Stomach (tissue), 9 donors: Measurements from ENCODE around the gene EN2. TPM values are rescaled to one million over a fixed set of nuclear protein-coding genes. Genes with fewer than 3 reads are reported as not detected.

Experiments used
- DNase-seq, 2 donors: peaks; one replicate each; pipeline versions ENCODE4 v3.0.0 to v3.0.0-alpha.2; 2013 to 2019
- H3K27ac ChIP-seq, 5 donors: fragments of 200-600 bp in 4 of 5; sonication (generic) in 4 of 5; one replicate each; pipeline ENCODE4 v1.5.1; 2013 to 2019; ENCODE audit warnings: mild to moderate bottlenecking in 1 of 5, moderate library complexity in 1 of 5
- H3K27me3 ChIP-seq, 3 donors: fragments of 200-600 bp; sonication (generic); one replicate each; pipeline ENCODE4 v1.5.1; 2017 to 2019; ENCODE audit warnings: mixed run types in 1 of 3
- H3K36me3 ChIP-seq, 4 donors: fragments of 200-600 bp; sonication (generic); 1 replicate in 3 of 4; 2 replicates in 1 of 4; pipeline ENCODE4 v1.5.1; 2016 to 2019
- H3K4me1 ChIP-seq, 4 donors: fragments of 200-600 bp; sonication (generic); one replicate each; pipeline ENCODE4 v1.5.1; 2016 to 2019
- H3K4me3 ChIP-seq, 4 donors: fragments of 200-600 bp; sonication (generic) in 3 of 4; one replicate each; pipeline ENCODE4 v1.5.1; 2016 to 2019; ENCODE audit warnings: mild to moderate bottlenecking in 1 of 4
- H3K9me3 ChIP-seq, 4 donors: fragments of 200-600 bp; sonication (generic); one replicate each; pipeline ENCODE4 v1.5.1; 2016 to 2019
- EP300 ChIP-seq: sonication (generic); formaldehyde crosslinking; IDR thresholded peaks from one replicate; pipeline ENCODE4 v1.6.1; 2017; ENCODE audit warnings: antibody characterized with exemption
- POLR2A ChIP-seq, 4 donors: fragments of 450-650 bp; IDR thresholded peaks; one replicate each; pipeline ENCODE4 v1.6.1; 2016; ENCODE audit warnings: antibody characterized with exemption in 4 of 4, control low read depth in 2 of 4, mild to moderate bottlenecking in 1 of 4, moderate library complexity in 1 of 4
- POLR2AphosphoS5 ChIP-seq, 3 donors: sonication (generic); formaldehyde crosslinking; IDR thresholded peaks; one replicate each; pipeline ENCODE4 v1.6.1; 2016; ENCODE audit warnings: antibody characterized with exemption in 3 of 3
- WGBS, 5 donors: extraction: QIAGEN DNeasy Blood & Tissue Kit in 3 of 5; methylation state at CpG; one replicate each; pipeline versions ENCODE4 v1.1.5 to v1.1.7; 2013 to 2018; 5-methylcytosine and 5-hydroxymethylcytosine counted together
- intact Hi-C: fragments of 100-400 bp; cut with DNase I; formaldehyde crosslinking; loops from one replicate; pipeline ENCODE4 v1.15.1; 2023; ENCODE audit warnings: low total_unique reads
- polyA plus RNA-seq, 3 donors: library from polyadenylated mRNA; stranded (reverse); fragments of 200-250 nt; gene quantifications; one replicate each; pipeline ENCODE4 v1.2.3, GENCODE V29; 2013
- total RNA-seq, 5 donors: library from RNA; depleted of rRNA; stranded (reverse); fragments of >200 nt; gene quantifications; one replicate each; pipeline versions ENCODE4 v1.1.0 to v1.2.3, GENCODE V29; 2014 to 2016
- TF ChIP-seq, protein P1 (sequence below), 7 experiments: fragments of 450-650 bp in 4 of 7; fragments of 200-600 bp in 3 of 7; sonication (generic) in 3 of 7; IDR thresholded peaks; one replicate each; pipeline ENCODE4 v1.5.1; 2016 to 2019; ENCODE audit warnings: antibody characterized with exemption in 7 of 7, control low read depth in 2 of 7, mild to moderate bottlenecking in 1 of 7
- donor health status: healthy with polysubstance abuse.
- donor health status: Bipolar disorder and iron deficiency.
- donor health status: healthy.

EN2 gene
- total and polyA plus RNA-seq, 8 donors, result 0.03 TPM; not detected in 7

DNA sequence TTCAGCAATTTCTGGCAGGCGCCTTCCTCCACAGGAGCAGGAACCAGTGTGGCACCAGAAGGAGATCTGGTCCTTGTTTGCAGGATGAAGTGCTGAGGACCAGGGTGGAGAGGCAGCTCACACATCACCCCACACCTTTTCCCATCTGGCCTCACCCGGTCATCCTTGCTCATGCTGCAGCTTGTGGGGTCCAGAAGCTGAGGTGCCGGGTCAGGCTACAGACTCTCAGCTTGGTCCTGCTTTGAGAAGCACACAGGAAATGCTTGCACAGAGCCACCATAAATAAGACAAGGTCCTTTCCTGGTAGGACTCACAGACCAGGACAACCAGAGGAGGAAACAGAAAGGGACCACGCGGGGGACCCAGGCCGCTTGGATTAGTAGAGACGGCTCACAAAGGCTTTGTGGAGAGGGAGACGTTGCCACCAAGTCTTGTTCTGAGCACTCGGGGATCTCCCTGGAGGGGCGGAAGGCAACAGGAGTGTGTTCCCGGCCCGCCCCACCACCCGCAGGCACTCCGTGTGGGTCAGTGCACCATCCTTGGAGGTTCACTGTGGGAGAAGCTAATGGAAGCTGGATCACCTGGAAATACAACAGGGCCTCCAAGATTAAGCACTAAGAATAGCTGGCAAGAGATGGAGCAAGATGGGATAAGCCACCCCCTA, 29.6 kb upstream of the EN2 start:
- H3K9me3 ChIP-seq, result peaks cover 0 to 6% (median 2%) of the 10 kb centered on the region in 4 donors
- 79 to 90% (median 87%) methylated on average over 14 of the region's 14 CpGs for WGBS, 5 donors
- intact Hi-C loops, result no loop called here
- H3K27ac ChIP-seq, result no peak overlapping the region
- TF ChIP-seq POLR2A (IDR thresholded peaks at IDR 0.05) (no peak), POLR2AphosphoS5 (IDR thresholded peaks at IDR 0.05) (no peak), EP300 (no peak)
- TF ChIP-seq, protein P1, sequence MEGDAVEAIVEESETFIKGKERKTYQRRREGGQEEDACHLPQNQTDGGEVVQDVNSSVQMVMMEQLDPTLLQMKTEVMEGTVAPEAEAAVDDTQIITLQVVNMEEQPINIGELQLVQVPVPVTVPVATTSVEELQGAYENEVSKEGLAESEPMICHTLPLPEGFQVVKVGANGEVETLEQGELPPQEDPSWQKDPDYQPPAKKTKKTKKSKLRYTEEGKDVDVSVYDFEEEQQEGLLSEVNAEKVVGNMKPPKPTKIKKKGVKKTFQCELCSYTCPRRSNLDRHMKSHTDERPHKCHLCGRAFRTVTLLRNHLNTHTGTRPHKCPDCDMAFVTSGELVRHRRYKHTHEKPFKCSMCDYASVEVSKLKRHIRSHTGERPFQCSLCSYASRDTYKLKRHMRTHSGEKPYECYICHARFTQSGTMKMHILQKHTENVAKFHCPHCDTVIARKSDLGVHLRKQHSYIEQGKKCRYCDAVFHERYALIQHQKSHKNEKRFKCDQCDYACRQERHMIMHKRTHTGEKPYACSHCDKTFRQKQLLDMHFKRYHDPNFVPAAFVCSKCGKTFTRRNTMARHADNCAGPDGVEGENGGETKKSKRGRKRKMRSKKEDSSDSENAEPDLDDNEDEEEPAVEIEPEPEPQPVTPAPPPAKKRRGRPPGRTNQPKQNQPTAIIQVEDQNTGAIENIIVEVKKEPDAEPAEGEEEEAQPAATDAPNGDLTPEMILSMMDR (IDR thresholded peaks at IDR 0.05), result no peak
- no peak for DNase-seq
- no peaks in the 10 kb centered on the region for H3K36me3 ChIP-seq
- peaks cover 0 to 94% (median 17%) of the 10 kb centered on the region in 3 donors for H3K27me3 ChIP-seq
- H3K4me1 ChIP-seq, result no peaks in the 10 kb centered on the region
- H3K4me3 ChIP-seq, result no peak overlapping the region

DNA sequence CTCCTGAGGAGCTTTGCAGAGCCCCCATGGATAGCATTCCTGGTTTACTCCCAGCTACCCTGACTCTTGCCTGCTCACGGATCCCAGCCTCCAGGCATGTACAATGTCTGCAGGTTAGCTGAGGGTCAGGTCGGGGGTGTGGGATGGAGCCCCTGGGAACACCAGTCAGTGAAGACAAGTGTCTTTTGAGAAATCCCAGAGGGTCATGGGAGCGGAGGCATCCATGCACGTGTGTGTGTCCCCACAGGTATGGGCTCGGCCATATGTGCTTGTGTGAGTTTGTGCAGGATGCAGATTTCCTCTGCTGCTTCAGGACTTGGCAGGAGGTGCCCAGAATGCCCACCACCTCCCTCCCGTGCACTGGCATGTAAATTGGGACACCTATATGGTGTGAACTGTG, 28.3 kb upstream of the EN2 start:
- no peak overlapping the region for H3K4me3 ChIP-seq
- no peak for TF ChIP-seq POLR2A (IDR thresholded peaks at IDR 0.05)
- no peak for DNase-seq

DNA sequence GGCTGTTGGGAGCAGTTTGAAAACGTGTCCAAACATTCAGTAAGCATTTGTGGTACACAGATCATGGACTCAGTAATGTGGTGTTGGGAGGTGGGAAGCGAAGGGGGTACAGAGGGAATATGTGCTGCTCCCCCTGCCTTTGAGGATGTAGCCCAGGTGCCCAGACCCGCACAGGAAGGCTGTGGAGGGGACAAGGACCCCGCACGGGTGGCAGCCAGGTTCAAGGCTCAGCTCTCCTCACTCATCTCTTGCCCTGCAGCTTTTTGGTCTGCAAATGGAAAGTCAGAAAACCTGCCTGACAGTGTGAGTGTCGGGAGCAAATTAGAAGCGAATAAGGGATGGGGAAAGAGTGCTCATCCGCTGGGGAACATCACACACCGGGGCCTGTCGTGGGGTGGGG, 27.3 kb upstream of the EN2 start:
- no peak for DNase-seq
- Histone ChIP-seq H3K4me3 (no peak overlapping the region), H3K36me3 (no peaks in the 10 kb centered on the region), H3K27me3 (peaks cover 0 to 87% (median 16%) of the 10 kb centered on the region in 3 donors), H3K9me3 (peaks cover 0 to 6% (median 2%) of the 10 kb centered on the region in 4 donors), H3K27ac (no peak overlapping the region), H3K4me1 (no peaks in the 10 kb centered on the region)
- 60 to 71% (median 68%) methylated on average over 10 of the region's 10 CpGs for WGBS, 5 donors
- TF ChIP-seq, protein P1 (IDR thresholded peaks at IDR 0.05), result no peak
- TF ChIP-seq POLR2AphosphoS5 (IDR thresholded peaks at IDR 0.05) (no peak), POLR2A (IDR thresholded peaks at IDR 0.05) (no peak)
- intact Hi-C loops, result no loop called here

More for the DNA sequence above, 28.3 kb upstream of the EN2 start:
- H3K4me1 ChIP-seq, result no peaks in the 10 kb centered on the region
- H3K27ac ChIP-seq, result no peak overlapping the region
- H3K9me3 ChIP-seq, result peaks cover 0 to 6% (median 2%) of the 10 kb centered on the region in 4 donors
- peaks cover 0 to 88% (median 15%) of the 10 kb centered on the region in 3 donors for H3K27me3 ChIP-seq
- WGBS, 5 donors, result 65 to 77% (median 72%) methylated on average over 4 to 6 of the region's 6 CpGs
- intact Hi-C loops, result no loop called here
- H3K36me3 ChIP-seq, result no peaks in the 10 kb centered on the region

DNA sequence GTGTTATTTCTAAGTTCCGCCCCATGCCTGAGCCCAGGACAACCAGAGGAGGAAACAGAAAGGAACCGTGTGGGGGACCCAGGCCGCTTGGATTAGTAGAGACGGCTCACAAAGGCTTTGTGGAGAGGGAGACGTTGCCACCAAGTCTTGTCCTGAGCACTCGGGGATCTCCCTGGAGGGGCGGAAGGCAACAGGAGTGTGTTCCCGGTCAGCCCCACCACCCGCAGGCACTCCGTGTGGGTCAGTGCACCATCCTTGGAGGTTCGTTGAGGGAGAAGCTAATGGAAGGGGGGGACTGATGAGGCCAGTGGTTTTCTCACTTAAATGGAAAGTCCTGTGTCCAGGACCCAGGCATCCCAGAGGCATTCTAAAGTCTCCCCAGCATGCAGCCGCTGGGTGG, 26.7 kb upstream of the EN2 start:
- no peak for DNase-seq
- H3K36me3 ChIP-seq, result no peaks in the 10 kb centered on the region
- no peaks in the 10 kb centered on the region for H3K4me1 ChIP-seq
- no peak overlapping the region for H3K4me3 ChIP-seq
- H3K27me3 ChIP-seq, result peaks cover 5 to 88% (median 21%) of the 10 kb centered on the region in 3 donors
- peaks cover 0 to 6% (median 2%) of the 10 kb centered on the region in 4 donors for H3K9me3 ChIP-seq
- intact Hi-C loops, result no loop called here
- TF ChIP-seq, protein P1 (IDR thresholded peaks at IDR 0.05), result no peak
- TF ChIP-seq EP300, result no peak
- no peak for TF ChIP-seq POLR2AphosphoS5 (IDR thresholded peaks at IDR 0.05)
- no peak for TF ChIP-seq POLR2A (IDR thresholded peaks at IDR 0.05)
- WGBS, 5 donors, result 73 to 81% (median 77%) methylated on average over 11 to 12 of the region's 12 CpGs
- H3K27ac ChIP-seq, result no peak overlapping the region

DNA sequence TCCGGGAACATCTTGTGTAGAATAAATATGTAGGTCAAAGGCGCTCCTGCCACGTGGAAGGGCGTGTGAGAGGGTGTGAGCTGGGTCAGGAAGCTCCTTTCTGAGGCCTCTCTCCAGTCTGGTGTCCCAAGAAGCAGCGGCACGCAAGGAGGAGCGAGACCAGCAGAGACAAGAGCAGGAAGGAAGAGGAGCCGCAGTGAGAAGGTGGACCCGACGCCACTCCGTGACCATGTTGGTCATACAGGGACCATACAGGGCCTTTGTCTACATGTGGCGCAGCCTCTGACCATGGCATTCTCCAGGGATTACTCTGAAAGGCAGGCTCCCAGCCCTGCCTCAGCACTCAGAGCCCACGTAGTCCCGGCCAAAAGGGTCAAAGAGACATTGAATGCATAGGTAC, 26.2 kb upstream of the EN2 start:
- Histone ChIP-seq H3K9me3 (peaks cover 0 to 6% (median 2%) of the 10 kb centered on the region in 4 donors), H3K4me1 (no peaks in the 10 kb centered on the region), H3K27ac (no peak overlapping the region), H3K27me3 (peaks cover 6 to 88% (median 20%) of the 10 kb centered on the region in 3 donors), H3K4me3 (no peak overlapping the region), H3K36me3 (no peaks in the 10 kb centered on the region)
- intact Hi-C loops, result no loop called here
- no peak for DNase-seq
- WGBS, 5 donors, result 72 to 82% (median 77%) methylated on average over 14 of the region's 14 CpGs
- no peak for TF ChIP-seq POLR2AphosphoS5 (IDR thresholded peaks at IDR 0.05)
